OCI-LY7 (cell line): Measurements from ENCODE around the gene RARB.

ENCODE experiments used
- CTCF ChIP-seq: fragments of 200-600 bp; sonication (generic); conservative IDR thresholded peaks from 2 replicates; pipeline ENCODE4 v1.5.1; 2014; ENCODE audit warnings: mild to moderate bottlenecking, antibody characterized with exemption, low read length, moderate library complexity, mixed read lengths
- EZH2phosphoT487 ChIP-seq: fragments of 200-600 bp; sonication (generic); IDR thresholded peaks from 2 replicates; pipeline ENCODE4 v1.6.1; 2018; ENCODE audit warnings: low read depth, borderline replicate concordance, mild to moderate bottlenecking, mixed run types, antibody characterized with exemption, low read length, moderate library complexity, mixed read lengths

GRCh38 chr3:25448750-25449692 is 21.0 kb downstream of the RARB start:
- TF ChIP-seq CTCF (no peak), EZH2phosphoT487 (no peak)
